Cerebellar cortex (tissue), 1 donor: ENCODE results near the gene IL18RAP.

Experiments used
- DNase-seq: peaks from one replicate; pipeline ENCODE4 v3.0.0-alpha.2; 2015; ENCODE audit warnings: low spot score

IL18RAP gene

GRCh38 chr2:102453501-102453900 lies 30.5 kb downstream of the IL18RAP start:
- DNase-seq, result no peak

- no peak for DNase-seq
These were observed 32.2 kb downstream of the IL18RAP start for GRCh38 chr2:102455061-102455670.

GRCh38 chr2:102460467-102460866 lies 37.5 kb downstream of the IL18RAP start:
- DNase-seq, result no peak

- DNase-seq, result no peak
These were observed 38.2 kb downstream of the IL18RAP start for GRCh38 chr2:102461188-102461587.

GRCh38 chr2:102463160-102463559 lies 40.2 kb downstream of the IL18RAP start:
- no peak for DNase-seq

- DNase-seq, result no peak
These were observed 47.2 kb downstream of the IL18RAP start for GRCh38 chr2:102470168-102470567.

GRCh38 chr2:102473020-102473419 lies 50.1 kb downstream of the IL18RAP start, which contains the start of gene SLC9A4:
SLC9A4 (plus strand) TSS chr2:102473226; CDS start chr2:102473760, 534 bp downstream.
- peak; percentile 33 for DNase-seq

- no peak for DNase-seq
These were observed 50.7 kb downstream of the IL18RAP start for GRCh38 chr2:102473631-102474030.

GRCh38 chr2:102474785-102475184 lies 51.8 kb downstream of the IL18RAP start:
- no peak for DNase-seq

- no peak for DNase-seq
These were observed 55.9 kb downstream of the IL18RAP start for GRCh38 chr2:102478686-102479470.

- no peak for DNase-seq
These were observed 57.6 kb downstream of the IL18RAP start for GRCh38 chr2:102480285-102481195.

GRCh38 chr2:102481931-102482330 lies 59.0 kb downstream of the IL18RAP start:
- no peak for DNase-seq

GRCh38 chr2:102483086-102483485 lies 60.1 kb downstream of the IL18RAP start:
- no peak for DNase-seq

- no peak for DNase-seq
These were observed 61.5 kb downstream of the IL18RAP start for GRCh38 chr2:102484310-102485061.

- no peak for DNase-seq
These were observed 62.3 kb downstream of the IL18RAP start for GRCh38 chr2:102485147-102485785.

- no peak for DNase-seq
These were observed 64.2 kb downstream of the IL18RAP start for GRCh38 chr2:102486941-102487702.

- no peak for DNase-seq
These were observed 65.0 kb downstream of the IL18RAP start for GRCh38 chr2:102487761-102488462.

GRCh38 chr2:102489646-102490045 lies 66.7 kb downstream of the IL18RAP start:
- no peak for DNase-seq

GRCh38 chr2:102492006-102492405 lies 69.0 kb downstream of the IL18RAP start:
- DNase-seq, result no peak

GRCh38 chr2:102494570-102494969 lies 71.6 kb downstream of the IL18RAP start:
- no peak for DNase-seq
